Lower lobe of right lung (tissue), 2 donors: ENCODE measurements around the gene PODXL2. TPM values are rescaled to one million over a fixed set of nuclear protein-coding genes. Genes with fewer than 3 reads are reported as not detected.

Experiments used
- ATAC-seq, 2 donors: fragments of 200-7000 bp; cut with Tn5 transposase; one replicate each; pipeline ENCODE4 v1.9.1; 2020 to 2022; ENCODE audit warnings: mild to moderate bottlenecking in 2 of 2, moderate library complexity in 2 of 2
- DNase-seq: peaks from one replicate; pipeline ENCODE4 v3.0.0-alpha.2; 2020
- H3K27ac ChIP-seq: fragments of 200-600 bp; one replicate; pipeline ENCODE4 v1.8.0; 2022
- H3K27me3 ChIP-seq: fragments of 200-600 bp; one replicate; pipeline ENCODE4 v1.8.0; 2022; ENCODE audit warnings: low read depth
- H3K36me3 ChIP-seq: fragments of 200-600 bp; one replicate; pipeline ENCODE4 v1.8.0; 2022; ENCODE audit warnings: mild to moderate bottlenecking
- H3K4me1 ChIP-seq: fragments of 200-600 bp; one replicate; pipeline ENCODE4 v1.8.0; 2022
- H3K4me3 ChIP-seq: fragments of 200-600 bp; one replicate; pipeline ENCODE4 v1.8.0; 2022; ENCODE audit warnings: mild to moderate bottlenecking
- H3K9me3 ChIP-seq: fragments of 200-600 bp; one replicate; pipeline ENCODE4 v1.8.0; 2022
- CTCF ChIP-seq: fragments of 200-600 bp; IDR thresholded peaks from one replicate; pipeline ENCODE4 v1.8.0; 2022; ENCODE audit warnings: antibody characterized with exemption, mild to moderate bottlenecking
- intact Hi-C: fragments of 100-400 bp; cut with DNase I; formaldehyde crosslinking; loops from one replicate; pipeline ENCODE4 v1.11.0; 2022
- total RNA-seq: library from RNA; stranded (reverse); fragmentation: NEBNext Ultra II Directional; extraction: Animal tissue kit (Norgen Biotek cat#: 25700); gene quantifications from one replicate; pipeline ENCODE4 v1.2.1, GENCODE V29; 2021
- donor health status: DM: no; HTN: yes; CAD: no; lungs with severe emphysema.

PODXL2 gene
- total RNA-seq, 1 donor from 2014 or later: 2.2 TPM

- ATAC-seq (no peak), DNase-seq (no peak)
- TF ChIP-seq CTCF: no peak
- H3K9me3 ChIP-seq: no peaks in the 10 kb centered on the region
- no peak overlapping the region for H3K4me3 ChIP-seq
- no peaks in the 10 kb centered on the region for H3K36me3 ChIP-seq
- no peaks in the 10 kb centered on the region for H3K27me3 ChIP-seq
- no peak overlapping the region for H3K27ac ChIP-seq
- intact Hi-C loops: no loop called here
- no peaks in the 10 kb centered on the region for H3K4me1 ChIP-seq
Observed at GRCh38 chr3:127656906-127657305, 27.9 kb downstream of the PODXL2 start.

GRCh38 chr3:127658234-127658633 is 29.2 kb downstream of the PODXL2 start:
- H3K27me3 ChIP-seq: no peaks in the 10 kb centered on the region
- H3K27ac ChIP-seq: no peak overlapping the region
- DNase-seq: no peak
- intact Hi-C loops: no loop called here
- H3K9me3 ChIP-seq: no peaks in the 10 kb centered on the region
- TF ChIP-seq CTCF: no peak
- H3K36me3 ChIP-seq: no peaks in the 10 kb centered on the region
- ATAC-seq: no peak
- H3K4me1 ChIP-seq: no peaks in the 10 kb centered on the region
- no peak overlapping the region for H3K4me3 ChIP-seq

DNA sequence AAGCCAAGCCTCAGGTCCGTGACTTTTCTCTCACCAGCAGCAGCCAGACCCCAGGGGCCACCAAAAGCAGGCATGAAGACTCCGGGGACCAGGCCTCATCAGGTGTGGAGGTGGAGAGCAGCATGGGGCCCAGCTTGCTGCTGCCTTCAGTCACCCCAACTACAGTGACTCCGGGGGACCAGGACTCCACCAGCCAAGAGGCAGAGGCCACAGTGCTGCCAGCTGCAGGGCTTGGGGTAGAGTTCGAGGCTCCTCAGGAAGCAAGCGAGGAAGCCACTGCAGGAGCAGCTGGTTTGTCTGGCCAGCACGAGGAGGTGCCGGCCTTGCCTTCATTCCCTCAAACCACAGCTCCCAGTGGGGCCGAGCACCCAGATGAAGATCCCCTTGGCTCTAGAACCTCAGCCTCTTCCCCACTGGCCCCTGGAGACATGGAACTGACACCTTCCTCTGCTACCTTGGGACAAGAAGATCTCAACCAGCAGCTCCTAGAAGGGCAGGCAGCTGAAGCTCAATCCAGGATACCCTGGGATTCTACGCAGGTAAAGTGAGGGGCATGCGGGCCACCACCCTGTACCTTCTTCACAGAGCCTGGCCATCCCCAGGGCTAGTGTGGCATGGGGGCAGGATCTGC is 31.8 kb downstream of the PODXL2 start:
- no peaks in the 10 kb centered on the region for H3K4me1 ChIP-seq
- DNase-seq: no peak
- no peak for TF ChIP-seq CTCF
- no peaks in the 10 kb centered on the region for H3K36me3 ChIP-seq
- no peak overlapping the region for H3K27ac ChIP-seq
- no peaks in the 10 kb centered on the region for H3K27me3 ChIP-seq
- no peak overlapping the region for H3K4me3 ChIP-seq
- intact Hi-C loops: no loop called here
- ATAC-seq: no peak
- no peaks in the 10 kb centered on the region for H3K9me3 ChIP-seq

DNA sequence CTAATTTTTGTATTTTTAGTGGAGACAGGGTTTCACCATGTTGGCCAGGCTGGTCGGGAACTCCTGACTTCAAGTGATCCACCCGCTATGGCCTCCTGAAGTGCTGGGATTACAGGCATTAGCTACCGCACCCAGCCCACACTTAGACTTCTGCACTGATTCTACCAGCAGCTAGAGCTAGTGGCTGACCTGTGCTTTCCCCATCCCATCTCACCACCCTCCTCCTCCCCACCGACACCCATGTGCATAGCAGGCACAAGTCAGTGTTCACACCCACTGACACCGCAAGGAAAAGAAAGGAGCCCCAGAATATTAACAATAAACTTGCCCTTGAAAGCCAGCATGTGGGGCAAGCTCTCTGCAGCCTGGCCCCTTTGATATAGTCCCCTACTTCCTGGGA is 32.6 kb downstream of the PODXL2 start:
- no peak overlapping the region for H3K27ac ChIP-seq
- no peaks in the 10 kb centered on the region for H3K27me3 ChIP-seq
- no peaks in the 10 kb centered on the region for H3K9me3 ChIP-seq
- H3K36me3 ChIP-seq: no peaks in the 10 kb centered on the region
- DNase-seq: no peak
- no peak for ATAC-seq
- intact Hi-C loops: no loop called here
- H3K4me3 ChIP-seq: no peak overlapping the region
- no peak for TF ChIP-seq CTCF
- no peaks in the 10 kb centered on the region for H3K4me1 ChIP-seq

- no peak for ATAC-seq
- no peak for TF ChIP-seq CTCF
- Histone ChIP-seq H3K4me3 (no peak overlapping the region), H3K27ac (no peak overlapping the region), H3K4me1 (no peaks in the 10 kb centered on the region), H3K9me3 (no peaks in the 10 kb centered on the region), H3K27me3 (no peaks in the 10 kb centered on the region), H3K36me3 (no peaks in the 10 kb centered on the region)
- no peak for DNase-seq
- intact Hi-C loops: no loop called here
Observed at GRCh38 chr3:127662001-127662469, 33.0 kb downstream of the PODXL2 start.
